ENCODE data around the gene OSBPL8. TPM values are rescaled to one million over a fixed set of nuclear protein-coding genes. Genes with fewer than 3 reads are reported as not detected.

The OSBPL8 gene
- total and polyA plus RNA-seq, 2 of the 8 experiments (the other 6 are each of a cell fraction or from before 2014, with no cell fraction given) = 10.9 to 81.1 TPM

- Histone ChIP-seq H2AK5ac (ENCODE audit: low read depth, low read length) (no peak overlapping the region), H3K18ac (ENCODE audit: extremely low read depth, low read length) (no peak overlapping the region), H4K8ac (ENCODE audit: extremely low read depth, insufficient read depth, low read length) (no peak overlapping the region), H3K14ac (ENCODE audit: insufficient read length) (no peak overlapping the region), H3K56ac (replicated peaks; ENCODE audit: insufficient read length, low read depth, low read length) (no peak overlapping the region), H3K4me3 (ENCODE audit: extremely low read depth in 1 of 4, insufficient read depth in 2 of 4, low read depth in 3 of 4, low read length in 4 of 4) (no peak overlapping the region), H3K9ac (replicated peaks in 1 of 4; ENCODE audit: extremely low read depth in 1 of 4, low read depth in 3 of 4, low read length in 3 of 4) (no peak overlapping the region), H2BK5ac (ENCODE audit: low read depth, low read length) (no peak overlapping the region), H2AFZ (ENCODE audit: low read length) (no peak overlapping the region), H3K79me1 (ENCODE audit: low read depth, low read length) (no peaks in the 10 kb centered on the region; the same call in 1 of the 2 replicates), H4K5ac (ENCODE audit: insufficient read length, low read depth, low read length) (no peak overlapping the region), H3K27ac (ENCODE audit: low read depth, low read length) (no peak overlapping the region), H3K4me1 (replicated peaks in 1 of 4; ENCODE audit: control insufficient read depth in 3 of 4, insufficient read depth in 4 of 4, low read length in 3 of 4) (no peaks in the 10 kb centered on the region), H3K23me2 (ENCODE audit: low read depth, low read length) (no peaks in the 10 kb centered on the region), H3K79me2 (ENCODE audit: control insufficient read depth in 1 of 2, insufficient read depth in 2 of 2, low read length in 2 of 2) (no peaks in the 10 kb centered on the region), H2BK120ac (replicated peaks; ENCODE audit: low read depth, low read length) (no peak overlapping the region), H3K27me3 (replicated peaks in 1 of 4; ENCODE audit: control insufficient read depth in 3 of 4, extremely low read depth in 1 of 4, insufficient read depth in 3 of 4, low read length in 3 of 4) (no peaks in the 10 kb centered on the region), H3K23ac (ENCODE audit: insufficient read length) (no peak overlapping the region), H3K4me2 (ENCODE audit: insufficient read depth in 1 of 2, low read depth in 2 of 2, low read length in 2 of 2) (no peak overlapping the region), H4K20me1 (replicated peaks in 1 of 2; ENCODE audit: control insufficient read depth in 1 of 2, insufficient read depth in 2 of 2, low read length in 2 of 2) (no peaks in the 10 kb centered on the region), H2BK20ac (ENCODE audit: low read length) (no peak overlapping the region), H2BK15ac (ENCODE audit: low read length) (no peak overlapping the region), H2BK12ac (ENCODE audit: low read depth, low read length) (no peak overlapping the region), H3K4ac (replicated peaks; ENCODE audit: insufficient read length, low read depth, low read length) (no peak overlapping the region), H3K9me3 (ENCODE audit: insufficient read depth in 2 of 2, low read depth in 1 of 2, low read length in 1 of 2) (no peaks in the 10 kb centered on the region), H4K91ac (replicated peaks; ENCODE audit: insufficient read length, low read length) (no peak overlapping the region), H3K36me3 (ENCODE audit: control insufficient read depth in 2 of 4, insufficient read depth in 4 of 4, low read length in 3 of 4) (no peaks in the 10 kb centered on the region; a peak in 4 of 8 replicates)
- CTCF ChIA-PET (ENCODE audit: partially characterized antibody) = interaction anchor here (1.3 kb wide), 1 partner anchor 8 kb away, joined by 3 read pairs; no protein-coding TSS in a partner anchor
- no peak for TF ChIP-seq USF2 (IDR thresholded peaks at IDR 0.05; ENCODE audit: low read length)
- no peak for TF ChIP-seq ATF3 (IDR thresholded peaks at IDR 0.05; ENCODE audit: insufficient read depth, low read depth, low read length)
- no peak for TF ChIP-seq POLR2AphosphoS5 (IDR thresholded peaks at IDR 0.05; ENCODE audit: low read depth, low read length)
- TF ChIP-seq BACH1 (IDR thresholded peaks at IDR 0.05; ENCODE audit: low read length) = no peak
- TF ChIP-seq MAFK (IDR thresholded peaks at IDR 0.05; ENCODE audit: low read depth, low read length) = no peak
- TF ChIP-seq HDAC2 (IDR thresholded peaks at IDR 0.05; ENCODE audit: borderline replicate concordance in 1 of 2, low read depth in 2 of 2, low read length in 2 of 2) = no peak
- no peak for TF ChIP-seq ATF2 (IDR thresholded peaks at IDR 0.05; ENCODE audit: low read length)
- DNase-seq (ENCODE audit: low read depth in 1 of 2, low spot score in 2 of 2) (no peak), FAIRE-seq (no peak)
- 83% methylated on average over 2 of the region's 2 CpGs; no CpG with 5 or more reads in 1 of the 2 experiments for WGBS, 2 experiments (ENCODE audit: extremely low coverage in 1 of 2, insufficient coverage in 1 of 2, insufficient read length in 1 of 2, insufficient replicate concordance in 2 of 2, low coverage in 1 of 2, low lambda C conversion rate in 2 of 2, missing lambda C conversion rate in 1 of 2)
- POLR2A ChIA-PET (ENCODE audit: partially characterized antibody) = no interaction called here
These were observed 159.4 kb downstream of the OSBPL8 start for GRCh38 chr12:76400136-76400535.

Measured in H1 (cell line).